HG02970 (cell line): ENCODE measurements around the gene MIPOL1.
"Not testable (repeated sequence)": the region's sequence is repeated elsewhere in the genome, so short reads cannot be mapped to it uniquely, and the experiment has no call there.

ENCODE experiments used
- ATAC-seq: cut with Tn5 transposase; IDR thresholded peaks from one replicate; pipeline ENCODE4 v1.9.1; 2021; ENCODE audit warnings: mild to moderate bottlenecking, moderate library complexity, moderate number of reproducible peaks; ENCODE audit not compliant: unreplicated experiment, low FRiP score

The MIPOL1 gene, protein sequence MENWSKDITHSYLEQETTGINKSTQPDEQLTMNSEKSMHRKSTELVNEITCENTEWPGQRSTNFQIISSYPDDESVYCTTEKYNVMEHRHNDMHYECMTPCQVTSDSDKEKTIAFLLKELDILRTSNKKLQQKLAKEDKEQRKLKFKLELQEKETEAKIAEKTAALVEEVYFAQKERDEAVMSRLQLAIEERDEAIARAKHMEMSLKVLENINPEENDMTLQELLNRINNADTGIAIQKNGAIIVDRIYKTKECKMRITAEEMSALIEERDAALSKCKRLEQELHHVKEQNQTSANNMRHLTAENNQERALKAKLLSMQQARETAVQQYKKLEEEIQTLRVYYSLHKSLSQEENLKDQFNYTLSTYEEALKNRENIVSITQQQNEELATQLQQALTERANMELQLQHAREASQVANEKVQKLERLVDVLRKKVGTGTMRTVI

DNA sequence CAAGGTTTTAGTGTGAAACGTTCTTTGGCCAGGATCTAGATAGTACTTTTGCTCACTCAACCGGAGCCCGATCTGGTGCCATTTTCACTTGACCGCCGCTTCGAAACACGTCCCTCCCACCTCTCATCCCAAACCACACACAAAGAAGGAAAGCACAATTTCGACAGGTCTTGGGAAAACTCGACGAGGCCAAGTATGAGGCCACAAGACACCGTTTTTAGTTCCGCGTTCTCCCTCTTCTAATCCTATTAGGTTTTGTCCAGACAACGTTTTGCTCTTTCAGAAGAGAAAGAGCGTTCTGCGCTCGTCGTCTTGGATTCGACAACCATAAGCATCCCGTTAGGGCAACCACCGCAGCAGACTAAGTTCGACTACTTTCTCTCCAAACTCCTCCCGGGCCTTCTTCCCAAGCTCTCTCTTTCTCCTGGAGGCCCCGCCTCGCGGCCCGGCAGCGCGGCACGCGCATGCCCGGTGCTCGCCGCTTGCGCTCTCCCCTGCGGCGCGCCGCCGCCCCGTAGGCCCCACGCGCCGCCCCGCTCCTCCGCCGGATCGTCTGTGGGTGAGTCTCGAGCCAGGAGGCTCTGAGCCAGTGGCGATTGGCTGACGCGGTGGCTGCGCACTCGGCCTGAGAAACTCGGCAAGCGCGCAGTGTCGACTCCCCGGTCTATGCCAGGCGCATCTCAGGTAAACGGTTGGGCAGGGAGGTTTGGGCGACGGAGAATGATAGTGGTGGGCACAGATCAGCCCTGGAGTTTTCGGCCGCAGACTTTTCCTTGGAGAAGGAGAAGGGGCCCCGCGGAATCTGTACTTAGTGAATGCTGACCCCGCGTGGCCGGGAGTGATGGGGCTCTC, at the start of gene MIPOL1:
MIPOL1 (plus strand) TSS at position 517 of the 852 bp plus-strand sequence. CDS start 49,952 bp downstream, outside the sequence.
- ATAC-seq, result no peak

DNA sequence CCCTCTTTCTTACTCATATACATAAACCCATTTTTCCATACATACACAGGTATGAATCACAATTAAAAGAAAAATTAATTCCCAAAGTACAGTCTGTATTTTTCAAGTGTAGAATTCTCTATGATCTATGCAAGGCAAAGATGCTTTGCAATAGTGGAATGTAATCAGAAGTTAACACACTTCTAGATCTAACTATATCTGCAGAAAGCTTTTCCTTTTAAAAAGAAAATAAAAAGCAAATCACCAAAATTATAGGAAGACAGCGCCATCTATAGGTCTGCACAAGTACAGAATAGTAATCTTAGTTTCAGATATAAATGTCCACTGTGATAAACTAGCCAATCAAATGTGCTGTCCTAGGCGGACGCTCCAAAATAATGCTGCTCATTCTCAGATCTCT, 47.3 kb upstream of the MIPOL1 start:
- no peak for ATAC-seq

DNA sequence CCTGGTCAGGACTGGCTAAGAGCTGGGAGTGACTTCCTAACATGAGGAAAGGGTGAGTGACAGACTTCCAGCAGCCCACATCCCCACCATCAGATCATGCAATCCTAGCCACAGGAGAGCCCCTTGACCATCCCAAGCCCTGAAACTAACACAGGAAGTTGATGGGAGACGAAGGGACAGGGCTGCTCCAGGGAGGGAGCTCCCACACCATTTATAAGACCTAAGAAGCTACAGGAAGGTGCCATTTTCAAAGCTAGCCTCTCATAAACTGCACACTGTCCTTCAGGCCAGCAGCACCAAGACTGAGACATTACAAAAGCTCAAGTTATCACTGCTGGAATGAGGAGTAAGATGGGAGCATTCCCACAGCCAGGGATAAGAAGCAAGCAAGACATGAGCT, 44.7 kb upstream of the MIPOL1 start:
- no peak for ATAC-seq

DNA sequence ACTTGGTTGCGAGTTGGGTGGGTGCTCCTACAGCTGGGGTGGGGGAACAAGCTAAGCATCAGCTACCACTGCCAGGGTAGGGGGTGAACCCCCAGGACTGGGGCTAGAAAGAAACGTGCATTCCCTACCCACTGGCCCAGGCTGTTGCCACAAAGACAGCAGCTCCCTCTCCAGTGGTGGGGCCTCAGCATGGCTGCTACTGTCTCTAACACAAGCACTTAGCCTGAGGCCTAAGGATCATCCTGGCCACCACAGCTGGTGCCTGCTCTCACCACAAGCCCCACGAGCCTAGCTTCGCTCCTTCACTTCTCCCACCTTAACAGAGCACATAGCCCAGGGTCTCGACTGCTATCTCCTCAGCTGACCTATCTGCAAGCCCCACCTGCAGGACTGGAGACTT, 44.3 kb upstream of the MIPOL1 start:
- no peak for ATAC-seq

DNA sequence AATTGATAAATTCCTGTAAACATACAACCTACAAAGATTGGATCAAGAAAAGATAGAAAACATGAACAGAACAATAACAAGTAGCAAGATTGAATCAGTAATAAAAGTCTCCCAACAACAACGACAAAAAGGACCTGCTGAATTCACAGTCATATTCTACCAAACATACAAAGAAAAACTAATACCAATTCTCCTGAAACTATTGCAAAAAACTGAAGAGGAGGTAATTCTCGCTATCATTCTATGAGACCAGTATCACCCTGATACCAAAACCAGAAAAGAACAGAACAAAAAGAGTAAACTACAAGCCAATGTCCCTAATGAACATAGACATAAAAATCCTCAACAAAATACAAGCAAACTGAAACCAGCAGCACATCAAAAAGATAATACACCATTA, 39.8 kb upstream of the MIPOL1 start:
- ATAC-seq, result no peak

DNA sequence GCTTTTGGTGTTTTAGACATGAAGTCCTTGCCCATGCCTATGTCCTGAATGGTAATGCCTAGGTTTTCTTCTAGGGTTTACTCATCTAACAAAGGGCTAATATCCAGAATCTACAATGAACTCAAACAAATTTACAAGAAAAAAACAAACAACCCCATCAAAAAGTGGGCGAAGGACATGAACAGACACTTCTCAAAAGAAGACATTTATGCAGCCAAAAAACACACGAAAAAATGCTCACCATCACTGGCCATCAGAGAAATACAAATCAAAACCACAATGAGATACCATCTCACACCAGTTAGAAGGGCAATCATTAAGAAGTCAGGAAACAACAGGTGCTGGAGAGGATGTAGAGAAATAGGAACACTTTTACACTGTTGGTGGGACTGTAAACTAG, 35.4 kb upstream of the MIPOL1 start:
- not testable (repeated sequence) for ATAC-seq

DNA sequence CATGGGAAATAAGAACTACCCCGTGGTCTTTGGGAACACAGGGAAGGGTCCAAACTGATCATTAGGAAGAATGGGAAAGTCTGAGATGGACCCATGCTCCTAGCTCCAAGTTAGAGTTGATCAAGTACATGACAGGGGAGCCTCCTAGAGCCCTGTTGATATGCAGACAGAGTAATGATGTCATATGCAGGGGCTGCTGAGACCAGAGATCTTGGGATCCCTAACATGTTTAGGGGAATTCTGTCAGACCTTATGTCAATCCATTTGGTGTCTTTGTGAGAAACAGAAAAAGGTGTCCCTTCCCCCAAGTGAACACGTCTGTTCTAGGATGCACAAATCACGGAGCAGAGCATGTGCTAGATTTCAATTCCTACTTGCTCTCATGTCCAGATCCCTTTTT, 31.9 kb upstream of the MIPOL1 start:
- ATAC-seq, result no peak

GRCh38 chr14:37167151-37168047, 30.3 kb upstream of the MIPOL1 start:
- ATAC-seq, result no peak

DNA sequence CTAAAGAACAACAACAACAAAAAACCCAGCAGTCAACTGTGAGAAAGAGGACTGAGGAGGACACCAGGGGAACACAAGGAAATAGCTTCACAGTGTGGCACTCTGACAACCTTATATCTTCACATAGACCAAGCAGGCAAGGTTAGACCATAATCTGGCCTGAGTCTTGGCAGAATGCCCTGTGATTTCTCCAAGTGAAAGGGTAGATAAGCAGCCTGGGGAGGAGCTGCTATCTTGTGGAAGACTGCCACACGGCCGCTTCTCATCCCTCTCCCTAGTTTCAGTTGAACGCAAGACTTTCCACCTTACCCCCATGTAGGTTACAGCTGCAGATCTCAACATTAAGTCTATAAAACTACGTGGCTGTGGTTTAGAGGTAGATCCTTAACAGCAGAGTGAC, 29.0 kb upstream of the MIPOL1 start:
- no peak for ATAC-seq

- no peak for ATAC-seq
These were observed 27.5 kb upstream of the MIPOL1 start for GRCh38 chr14:37170237-37170636.

DNA sequence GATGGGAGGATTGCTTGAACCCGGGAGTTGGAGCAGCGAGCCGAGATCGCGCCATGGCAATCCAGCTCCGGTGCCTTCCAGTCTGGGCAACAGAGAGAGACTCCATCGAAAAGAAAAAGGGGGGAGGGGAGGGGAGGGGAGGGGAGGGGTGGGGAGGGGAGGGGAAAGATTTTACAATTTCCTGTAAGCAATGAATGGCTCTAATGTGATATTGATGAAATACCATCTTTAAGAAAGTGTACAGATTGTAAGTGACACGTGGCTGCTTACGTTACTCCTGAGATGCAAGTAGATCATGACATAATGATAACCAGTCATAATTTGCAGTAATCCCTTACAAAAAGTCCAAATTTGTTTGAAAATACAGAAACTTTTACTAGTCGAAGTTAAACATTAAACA, 26.7 kb upstream of the MIPOL1 start:
- no peak for ATAC-seq

DNA sequence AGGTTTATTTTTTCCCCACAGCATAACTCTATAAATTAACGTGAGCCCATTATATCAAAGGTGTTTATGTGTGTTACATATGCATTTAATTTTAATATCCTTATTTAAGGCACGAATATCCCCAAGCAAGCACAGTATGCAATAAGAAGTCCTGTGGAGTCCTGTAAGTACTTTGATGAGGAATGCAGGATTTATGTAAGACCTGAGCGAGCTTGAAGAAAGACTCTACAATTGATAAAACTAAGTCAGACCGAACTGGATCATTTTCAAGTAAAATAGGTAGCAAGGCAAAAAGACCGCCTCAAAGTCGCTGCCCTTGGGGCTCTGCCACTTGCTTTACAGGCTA, 26.1 kb upstream of the MIPOL1 start:
- ATAC-seq, result no peak

DNA sequence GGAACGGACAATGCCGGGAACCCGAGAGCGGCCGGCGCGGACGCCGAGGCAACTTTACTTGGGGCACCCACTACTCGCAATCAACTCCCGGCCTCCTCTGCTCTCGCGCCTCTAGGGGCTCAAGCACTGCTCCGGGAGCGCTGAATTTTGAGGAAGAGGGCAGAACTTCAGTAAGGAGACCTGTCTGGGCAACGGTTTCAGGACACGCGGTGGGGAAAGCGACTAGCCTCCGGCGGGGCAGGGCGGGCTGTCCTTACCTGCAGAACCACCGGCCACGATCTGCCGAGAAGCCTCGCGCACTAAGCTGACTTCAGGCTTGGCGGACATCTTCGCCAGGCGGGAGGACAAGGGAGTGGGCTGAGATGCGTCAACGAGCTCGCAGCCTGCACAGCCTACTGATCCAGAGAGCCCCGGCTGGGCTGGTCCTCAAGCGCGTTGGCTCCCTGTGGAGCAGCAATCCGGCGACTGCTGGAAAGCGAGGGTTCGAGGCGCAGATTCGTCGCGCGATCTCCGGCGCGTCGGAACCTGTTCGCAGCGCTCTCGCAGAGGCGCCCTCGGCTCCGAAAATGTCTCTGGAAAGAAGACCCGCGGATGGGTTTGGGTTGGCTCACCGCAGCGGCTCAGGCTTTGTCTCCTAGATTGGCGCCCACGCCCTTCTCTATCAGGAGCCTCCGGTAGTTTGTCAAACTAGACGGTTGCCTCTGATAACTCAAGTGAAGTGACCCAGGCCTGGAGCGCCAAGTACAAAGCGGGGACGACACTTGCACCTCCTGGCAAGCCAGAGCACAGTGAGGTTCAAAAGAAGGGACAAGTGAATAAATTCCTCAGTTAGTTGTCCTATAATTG, 25.5 kb upstream of the MIPOL1 start, which contains the start of gene SLC25A21:
SLC25A21 (minus strand) TSS at position 583 of the 846 bp plus-strand sequence.
- no peak for ATAC-seq

DNA sequence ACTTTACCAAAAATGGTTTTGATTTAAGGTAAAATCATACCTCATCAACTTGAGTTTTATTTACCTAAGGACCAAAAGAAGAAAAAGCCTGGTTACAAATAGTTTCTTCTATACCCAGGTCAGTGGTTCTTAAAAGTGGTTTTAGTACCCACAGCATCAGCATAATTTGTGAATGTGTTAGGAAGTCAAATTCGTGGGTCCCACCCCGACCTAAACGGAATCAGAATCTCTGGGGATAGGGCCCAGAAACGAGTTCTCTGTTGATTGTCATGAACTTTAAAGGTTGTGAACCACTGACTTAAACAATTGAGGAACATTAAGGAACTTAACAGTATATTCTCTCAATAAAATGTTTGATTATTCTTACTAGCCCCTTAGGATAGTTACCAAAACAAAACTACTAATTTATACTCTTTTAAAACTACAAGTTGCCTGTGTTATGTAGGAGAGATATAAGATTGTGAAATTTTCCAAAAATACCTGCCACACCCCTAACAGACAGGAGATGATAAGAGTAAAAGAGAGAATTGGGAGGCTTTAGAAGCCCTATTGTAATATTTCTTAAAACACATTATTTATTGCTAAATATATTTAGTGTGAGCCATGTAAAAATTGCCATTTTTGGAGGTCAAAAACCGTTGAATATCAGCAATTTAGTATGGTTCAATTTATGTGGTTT, 24.7 kb upstream of the MIPOL1 start:
- no peak for ATAC-seq

DNA sequence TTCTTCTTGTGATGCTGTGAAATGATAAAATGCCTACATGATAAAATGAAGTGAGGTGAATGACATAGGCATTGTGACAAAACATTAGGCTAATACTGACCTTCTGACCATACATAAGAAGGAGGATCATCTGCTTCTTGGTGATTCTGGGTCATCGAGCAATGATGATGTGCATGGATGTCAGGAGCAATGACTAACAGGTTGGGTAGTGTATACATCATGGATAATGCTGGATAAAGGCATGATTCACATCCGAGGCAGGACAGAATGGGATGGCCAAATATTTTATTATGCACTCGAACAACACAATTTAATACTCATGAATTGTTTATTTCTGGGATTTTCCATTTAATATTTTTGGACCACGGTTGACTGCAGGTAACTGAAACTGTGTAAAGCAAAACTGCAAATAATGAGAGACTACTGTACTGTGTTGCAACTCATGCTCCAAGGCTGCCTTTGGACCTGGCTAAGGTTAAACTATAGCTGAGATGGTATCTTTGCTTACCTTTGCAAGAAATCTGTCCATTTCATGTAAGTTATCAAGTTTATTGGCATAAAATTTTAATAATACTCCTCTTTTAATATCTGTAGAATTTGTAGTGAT, 17.7 kb upstream of the MIPOL1 start:
- no peak for ATAC-seq

- not testable (repeated sequence) for ATAC-seq
These were observed 16.9 kb upstream of the MIPOL1 start for GRCh38 chr14:37180886-37181285.

DNA sequence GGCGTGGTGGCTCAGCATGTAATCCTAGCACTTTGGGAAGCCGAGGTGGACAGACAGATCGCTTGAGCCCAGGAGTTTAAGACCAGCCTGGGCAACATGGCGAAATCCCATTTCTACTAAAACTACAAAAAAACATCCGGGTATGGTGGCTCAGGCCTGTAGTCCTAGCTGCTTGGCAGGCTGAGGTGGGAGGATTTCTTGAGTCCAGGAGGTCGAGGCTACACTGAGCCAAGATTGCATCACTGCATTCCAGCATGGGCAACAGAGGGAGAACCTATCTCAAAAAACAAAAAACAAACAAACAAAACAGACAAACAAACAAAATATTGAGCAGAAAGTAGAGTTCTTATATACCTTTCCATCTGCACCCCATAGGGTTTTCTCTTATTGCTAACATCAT, 16.3 kb upstream of the MIPOL1 start:
- ATAC-seq, result no peak

DNA sequence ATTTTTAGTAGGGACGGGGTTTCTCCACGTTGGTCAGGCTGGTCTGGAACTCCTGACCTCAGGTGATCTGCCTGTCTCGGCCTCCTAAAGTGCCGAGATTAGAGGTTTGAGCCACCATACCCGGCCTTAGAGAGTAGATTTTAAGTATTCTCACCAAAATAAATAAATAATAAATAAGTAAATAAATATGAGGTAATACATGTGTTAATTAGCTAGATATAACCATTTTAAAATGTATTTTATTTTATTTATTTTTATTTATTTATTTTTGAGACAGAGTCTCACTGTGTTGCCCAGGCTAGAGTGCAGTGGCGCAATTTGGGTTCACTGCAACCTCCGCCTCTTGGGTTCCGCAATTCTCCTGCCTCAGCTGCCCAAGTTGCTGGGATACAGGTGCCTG, 13.2 kb upstream of the MIPOL1 start:
- ATAC-seq, result not testable (repeated sequence)

GRCh38 chr14:37185670-37186069, 12.1 kb upstream of the MIPOL1 start:
- no peak for ATAC-seq
